Measurements from ENCODE around the gene ZNF148. TPM values are rescaled to one million over a fixed set of nuclear protein-coding genes. Genes with fewer than 3 reads are reported as not detected.

ZNF148 gene
- total RNA-seq, 2 donors from 2014 or later, result 28.5 to 47.8 TPM

GRCh38 chr3:125278155-125278554 lies 97.0 kb downstream of the ZNF148 start:
- DNase-seq (ENCODE audit: low spot score in 2 of 2) (no peak), ATAC-seq (no peak)
- no peak overlapping the region for H3K27ac Mint-ChIP-seq
- peaks cover 0 to 17% of the 10 kb centered on the region in 2 donors for H3K36me3 Mint-ChIP-seq
- H3K9me3 Mint-ChIP-seq, result no peaks in the 10 kb centered on the region

GRCh38 chr3:125271127-125271526 lies 104.0 kb downstream of the ZNF148 start:
- Mint-ChIP-seq H3K36me3 (peaks cover 0 to 26% of the 10 kb centered on the region in 2 donors), H3K27ac (peak overlapping the region in 1 of 2 donors; percentile 22), H3K9me3 (peaks cover 0 to 7% of the 10 kb centered on the region in 2 donors)
- DNase-seq (ENCODE audit: low spot score in 2 of 2) (no peak), ATAC-seq (no peak)

GRCh38 chr3:125267460-125267859 lies 107.7 kb downstream of the ZNF148 start:
- DNase-seq (ENCODE audit: low spot score in 2 of 2), result no peak
- Mint-ChIP-seq H3K36me3 (peaks cover 0 to 37% of the 10 kb centered on the region in 2 donors), H3K27ac (no peak overlapping the region), H3K9me3 (peaks cover 0 to 8% of the 10 kb centered on the region in 2 donors)
- no peak for ATAC-seq

- H3K9me3 Mint-ChIP-seq, result peaks cover 0 to 8% of the 10 kb centered on the region in 2 donors
Observed at GRCh38 chr3:125266971-125267370, 108.2 kb downstream of the ZNF148 start.

GRCh38 chr3:125262161-125262560 lies 113.0 kb downstream of the ZNF148 start:
- H3K9me3 Mint-ChIP-seq, result peaks cover 4 to 13% of the 10 kb centered on the region in 2 donors
- peaks cover 5 to 35% of the 10 kb centered on the region in 2 donors for H3K36me3 Mint-ChIP-seq
- H3K27ac Mint-ChIP-seq, result no peak overlapping the region
- ATAC-seq (no peak), DNase-seq (ENCODE audit: low spot score in 2 of 2) (no peak)

More at GRCh38 chr3:125266971-125267370, 108.2 kb downstream of the ZNF148 start:
- DNase-seq (ENCODE audit: low spot score in 2 of 2) (no peak), ATAC-seq (no peak)
- H3K27ac Mint-ChIP-seq, result peak overlapping the region in 1 of 2 donors; percentile 31
- peaks cover 0 to 37% of the 10 kb centered on the region in 2 donors for H3K36me3 Mint-ChIP-seq

GRCh38 chr3:125261031-125261430 lies 114.1 kb downstream of the ZNF148 start:
- peaks cover 5 to 32% of the 10 kb centered on the region in 2 donors for H3K36me3 Mint-ChIP-seq
- peaks cover 4 to 12% of the 10 kb centered on the region in 2 donors for H3K9me3 Mint-ChIP-seq
- H3K27ac Mint-ChIP-seq, result no peak overlapping the region
- ATAC-seq (no peak), DNase-seq (ENCODE audit: low spot score in 2 of 2) (no peak)

- Mint-ChIP-seq H3K9me3 (peaks cover 4 to 12% of the 10 kb centered on the region in 2 donors), H3K36me3 (peaks cover 5 to 30% of the 10 kb centered on the region in 2 donors), H3K27ac (no peak overlapping the region)
- DNase-seq (ENCODE audit: low spot score in 2 of 2), result no peak
- ATAC-seq, result no peak
Observed at GRCh38 chr3:125260158-125260557, 115.0 kb downstream of the ZNF148 start.

- no peak for ATAC-seq
- H3K27ac Mint-ChIP-seq, result peak overlapping the region in 1 of 2 donors; percentile 2
- peaks cover 4 to 12% of the 10 kb centered on the region in 2 donors for H3K9me3 Mint-ChIP-seq
- no peak for DNase-seq (ENCODE audit: low spot score in 2 of 2)
- H3K36me3 Mint-ChIP-seq, result peaks cover 5 to 29% of the 10 kb centered on the region in 2 donors
Observed at GRCh38 chr3:125257536-125257935, 117.6 kb downstream of the ZNF148 start.

- peaks cover 4 to 12% of the 10 kb centered on the region in 2 donors for H3K9me3 Mint-ChIP-seq
- H3K27ac Mint-ChIP-seq, result peak overlapping the region in 1 of 2 donors; percentile 17
- peaks cover 5 to 29% of the 10 kb centered on the region in 2 donors for H3K36me3 Mint-ChIP-seq
- ATAC-seq (no peak), DNase-seq (ENCODE audit: low spot score in 2 of 2) (no peak)
Observed at GRCh38 chr3:125256675-125257074, 118.5 kb downstream of the ZNF148 start.

GRCh38 chr3:125250973-125251372 lies 124.2 kb downstream of the ZNF148 start:
- Mint-ChIP-seq H3K36me3 (peaks cover 0 to 6% of the 10 kb centered on the region in 2 donors), H3K27ac (no peak overlapping the region), H3K9me3 (no peaks in the 10 kb centered on the region)
- ATAC-seq, result no peak
- no peak for DNase-seq (ENCODE audit: low spot score in 2 of 2)

GRCh38 chr3:125246237-125246636 lies 128.9 kb downstream of the ZNF148 start:
- Mint-ChIP-seq H3K9me3 (no peaks in the 10 kb centered on the region), H3K27ac (no peak overlapping the region), H3K36me3 (peaks cover 0 to 19% of the 10 kb centered on the region in 2 donors)
- ATAC-seq, result no peak
- no peak for DNase-seq (ENCODE audit: low spot score in 2 of 2)

- Mint-ChIP-seq H3K9me3 (no peaks in the 10 kb centered on the region), H3K36me3 (peaks cover 0 to 19% of the 10 kb centered on the region in 2 donors), H3K27ac (no peak overlapping the region)
- no peak for ATAC-seq
- DNase-seq (ENCODE audit: low spot score in 2 of 2), result no peak
Observed at GRCh38 chr3:125245521-125245920, 129.6 kb downstream of the ZNF148 start.

GRCh38 chr3:125240496-125240895 lies 134.6 kb downstream of the ZNF148 start:
- ATAC-seq (no peak), DNase-seq (ENCODE audit: low spot score in 2 of 2) (no peak)
- Mint-ChIP-seq H3K9me3 (peaks cover 5 to 12% of the 10 kb centered on the region in 2 donors), H3K27ac (peak overlapping the region in 1 of 2 donors; percentile 16), H3K36me3 (peaks cover 12 to 40% of the 10 kb centered on the region in 2 donors)

GRCh38 chr3:125239266-125239665 lies 135.9 kb downstream of the ZNF148 start:
- no peak for ATAC-seq
- Mint-ChIP-seq H3K36me3 (peaks cover 12 to 37% of the 10 kb centered on the region in 2 donors), H3K27ac (no peak overlapping the region), H3K9me3 (peaks cover 5 to 16% of the 10 kb centered on the region in 2 donors)
- no peak for DNase-seq (ENCODE audit: low spot score in 2 of 2)

GRCh38 chr3:125238759-125239158 lies 136.4 kb downstream of the ZNF148 start:
- Mint-ChIP-seq H3K36me3 (peaks cover 12 to 38% of the 10 kb centered on the region in 2 donors), H3K9me3 (peaks cover 5 to 16% of the 10 kb centered on the region in 2 donors), H3K27ac (no peak overlapping the region)
- no peak for DNase-seq (ENCODE audit: low spot score in 2 of 2)
- peak in 1 of 2 donors; percentile 32 for ATAC-seq

- DNase-seq (ENCODE audit: low spot score in 2 of 2), result no peak
- Mint-ChIP-seq H3K36me3 (peaks cover 21 to 51% of the 10 kb centered on the region in 2 donors), H3K9me3 (peaks cover 5 to 16% of the 10 kb centered on the region in 2 donors), H3K27ac (peak overlapping the region in 1 of 2 donors; percentile 0)
- ATAC-seq, result no peak
Observed at GRCh38 chr3:125236331-125236903, 138.7 kb downstream of the ZNF148 start.

GRCh38 chr3:125234831-125235230 lies 140.3 kb downstream of the ZNF148 start:
- ATAC-seq, result no peak
- no peak overlapping the region for H3K27ac Mint-ChIP-seq
- peaks cover 5 to 16% of the 10 kb centered on the region in 2 donors for H3K9me3 Mint-ChIP-seq
- DNase-seq (ENCODE audit: low spot score in 2 of 2), result no peak
- H3K36me3 Mint-ChIP-seq, result peaks cover 21 to 55% of the 10 kb centered on the region in 2 donors

GRCh38 chr3:125232401-125232800 lies 142.7 kb downstream of the ZNF148 start:
- Mint-ChIP-seq H3K36me3 (peaks cover 17 to 48% of the 10 kb centered on the region in 2 donors), H3K27ac (peak overlapping the region in 1 of 2 donors; percentile 94), H3K9me3 (peaks cover 5 to 16% of the 10 kb centered on the region in 2 donors)
- ATAC-seq, result peak; percentile 63 to 69
- DNase-seq (ENCODE audit: low spot score in 2 of 2), result no peak

All from activated naive CD4-positive, alpha-beta T cell treated with anti-CD3 and anti-CD28 coated beads, Interleukin-2, amount 50 U/mL, for 72 hours (primary cell).